Testis (tissue), 3 donors: ENCODE data around the gene GPC3. TPM values are rescaled to one million over a fixed set of nuclear protein-coding genes. Genes with fewer than 3 reads are reported as not detected.

Source experiments
- DNase-seq: peaks from one replicate; pipeline ENCODE4 v3.0.0-alpha.2; 2019
- H3K27ac ChIP-seq, 2 donors: fragments of 200-600 bp; sonication (generic); one replicate each; pipeline ENCODE4 v1.5.1; 2019
- H3K27me3 ChIP-seq: fragments of 200-600 bp; sonication (generic); one replicate; pipeline ENCODE4 v1.5.1; 2019
- H3K36me3 ChIP-seq: fragments of 200-600 bp; sonication (generic); one replicate; pipeline ENCODE4 v1.5.1; 2017; ENCODE audit warnings: low read depth; ENCODE audit errors: missing control alignments
- H3K4me1 ChIP-seq: fragments of 200-600 bp; sonication (generic); one replicate; pipeline ENCODE4 v1.5.1; 2019
- H3K4me3 ChIP-seq, 2 donors: fragments of 200-600 bp; sonication (generic); one replicate each; pipeline ENCODE4 v1.5.1; 2017 to 2019
- H3K9me3 ChIP-seq: fragments of 200-600 bp; sonication (generic); one replicate; pipeline ENCODE4 v1.5.1; 2017
- CTCF ChIP-seq, 3 experiments: fragments of 450-650 bp in 2 of 3; fragments of 200-600 bp in 1 of 3; sonication (generic) in 1 of 3; IDR thresholded peaks; one replicate each; pipeline ENCODE4 v1.5.1; 2016 to 2019; ENCODE audit warnings: antibody characterized with exemption in 3 of 3, mild to moderate bottlenecking in 2 of 3, moderate library complexity in 1 of 3
- POLR2A ChIP-seq: fragments of 450-650 bp; IDR thresholded peaks from one replicate; pipeline ENCODE4 v1.6.1; 2017; ENCODE audit warnings: antibody characterized with exemption, mild to moderate bottlenecking, moderate library complexity
- WGBS, 2 donors: methylation state at CpG; one replicate each; pipeline ENCODE4 v1.1.5; 2018; 5-methylcytosine and 5-hydroxymethylcytosine counted together
- intact Hi-C: fragments of 100-400 bp; cut with DNase I; formaldehyde crosslinking; loops from one replicate; pipeline ENCODE4 v1.15.1; 2023; ENCODE audit warnings: low total_unique reads
- polyA plus RNA-seq: library from polyadenylated mRNA; stranded (reverse); fragments of 350-450 nt; fragmentation: Illumina TruSeq; extraction: RNeasy Lipid Tissue Mini Kit (QIAGEN cat#74804); gene quantifications from one replicate; pipeline ENCODE4 v1.2.3, GENCODE V29; 2014; ENCODE audit warnings: low read depth, low replicate concordance; ENCODE audit not compliant: insufficient read depth
- total RNA-seq, 2 donors: library from RNA; depleted of rRNA; stranded (reverse); fragments of >200 nt; gene quantifications; one replicate each; pipeline ENCODE4 v1.2.3, GENCODE V29; 2016

Gene GPC3
- total and polyA plus RNA-seq, 3 donors from 2014 or later: 4.9 to 12.9 (median 5.4) TPM

GRCh38 chrX:133923113-133923512, 62.3 kb downstream of the GPC3 start:
- no peaks in the 10 kb centered on the region for H3K27me3 ChIP-seq
- H3K9me3 ChIP-seq: no peaks in the 10 kb centered on the region
- WGBS, 2 donors: 44 to 64% methylated on average over 5 of the region's 5 CpGs
- TF ChIP-seq CTCF (IDR thresholded peaks at IDR 0.05) (no peak), POLR2A (no peak)
- no peaks in the 10 kb centered on the region for H3K36me3 ChIP-seq
- intact Hi-C loops: no loop called here
- H3K27ac ChIP-seq: no peak overlapping the region
- H3K4me1 ChIP-seq: no peaks in the 10 kb centered on the region
- no peak for DNase-seq
- H3K4me3 ChIP-seq: no peak overlapping the region

- Histone ChIP-seq H3K4me3 (no peak overlapping the region), H3K9me3 (no peaks in the 10 kb centered on the region), H3K4me1 (no peaks in the 10 kb centered on the region), H3K27ac (no peak overlapping the region), H3K27me3 (no peaks in the 10 kb centered on the region), H3K36me3 (no peaks in the 10 kb centered on the region)
- intact Hi-C loops: no loop called here
- WGBS, 2 donors: 86 to 100% methylated on average over 2 of the region's 2 CpGs
- TF ChIP-seq POLR2A (no peak), CTCF (IDR thresholded peaks at IDR 0.05) (no peak)
- no peak for DNase-seq
These were observed 63.0 kb downstream of the GPC3 start for GRCh38 chrX:133922390-133922771.

- peak; percentile 17 for DNase-seq
- intact Hi-C loops: no loop called here
- Histone ChIP-seq H3K27me3 (no peaks in the 10 kb centered on the region), H3K9me3 (no peaks in the 10 kb centered on the region), H3K36me3 (no peaks in the 10 kb centered on the region), H3K27ac (no peak overlapping the region), H3K4me1 (no peaks in the 10 kb centered on the region), H3K4me3 (no peak overlapping the region)
- TF ChIP-seq POLR2A (no peak), CTCF (IDR thresholded peaks at IDR 0.05) (no peak)
- WGBS, 2 donors: 73 to 84% methylated on average over 6 to 7 of the region's 7 CpGs
These were observed 63.5 kb downstream of the GPC3 start for GRCh38 chrX:133921764-133922389.

GRCh38 chrX:133921086-133921485, 64.3 kb downstream of the GPC3 start:
- Histone ChIP-seq H3K27me3 (no peaks in the 10 kb centered on the region), H3K4me3 (no peak overlapping the region), H3K9me3 (no peaks in the 10 kb centered on the region), H3K36me3 (no peaks in the 10 kb centered on the region), H3K27ac (no peak overlapping the region), H3K4me1 (no peaks in the 10 kb centered on the region)
- no peak for DNase-seq
- WGBS, 2 donors: 82 to 88% methylated on average over 2 of the region's 2 CpGs
- TF ChIP-seq POLR2A: no peak
- TF ChIP-seq CTCF (IDR thresholded peaks at IDR 0.05): no peak
- intact Hi-C loops: no loop called here

DNA sequence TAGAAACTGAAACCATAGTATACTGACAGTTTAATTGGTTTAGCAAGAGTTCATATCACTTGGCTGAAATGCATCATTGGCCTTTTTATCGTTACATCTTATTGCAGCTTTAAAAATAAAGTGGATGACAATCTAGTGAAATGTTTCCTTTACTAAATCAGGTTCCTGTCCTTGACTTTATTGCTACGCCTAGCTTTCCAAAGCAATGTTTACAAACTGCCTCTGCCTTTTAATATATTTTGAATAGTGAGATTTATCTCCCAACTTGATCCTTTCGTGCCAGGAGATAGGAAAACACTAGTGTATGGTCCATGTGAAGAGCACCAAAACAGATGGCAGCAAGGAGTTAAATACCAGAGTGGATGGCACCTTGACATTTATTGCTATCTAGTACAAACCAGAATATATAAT, 67.0 kb downstream of the GPC3 start:
- intact Hi-C loops: no loop called here
- Histone ChIP-seq H3K27ac (no peak overlapping the region), H3K9me3 (no peaks in the 10 kb centered on the region), H3K4me1 (no peaks in the 10 kb centered on the region), H3K4me3 (no peak overlapping the region), H3K27me3 (no peaks in the 10 kb centered on the region), H3K36me3 (no peaks in the 10 kb centered on the region)
- DNase-seq: no peak
- WGBS, 2 donors: 77 to 96% methylated on average over 3 of the region's 3 CpGs
- TF ChIP-seq POLR2A (no peak), CTCF (IDR thresholded peaks at IDR 0.05) (no peak)
